Endothelial cell of umbilical vein (primary cell): ENCODE results near the gene SUCLG2. TPM values are rescaled to one million over a fixed set of nuclear protein-coding genes. Genes with fewer than 3 reads are reported as not detected.

Experiments
- Bru-seq: library from RNA; stranded (reverse); fragments of 400-500 nt; gene quantifications from one replicate; lab custom pipeline; 2021; lab: Mats Ljungman, UMichigan
- BruChase-seq, 2 experiments: library from RNA; stranded (reverse); fragments of 400-500 nt; gene quantifications; one replicate each; lab custom pipeline; 2021; lab: Mats Ljungman, UMichigan
- BruUV-seq: library from RNA; stranded (reverse); fragments of 400-500 nt; replicated peaks from 2 replicates; lab custom pipeline; 2021; lab: Mats Ljungman, UMichigan
- CTCF ChIA-PET: fragments of 300-600, 350-600 bp; sonication (Branson Sonifier 250); formaldehyde crosslinking; loops from one replicate; lab custom pipeline; 2021; ENCODE audit warnings: antibody characterized with exemption, inconsistent platforms; lab: Charles Lee
- POLR2A ChIA-PET: fragments of 300-600, 350-600 bp; sonication (Branson Sonifier 250); formaldehyde crosslinking; loops from one replicate; lab custom pipeline; 2021; ENCODE audit warnings: antibody characterized with exemption, inconsistent platforms; lab: Charles Lee
- DNase-seq: peaks from one replicate; pipeline ENCODE4 v3.0.0-alpha.2; 2011; ENCODE audit warnings: low read depth, low spot score
- FAIRE-seq: peaks from 2 replicates; lab custom pipeline; 2011; peaks lifted over from hg19 to GRCh38; lab: Jason Lieb, UNC
- H2AFZ ChIP-seq: 2 replicates; pipeline ENCODE4 v1.6.0; 2012; ENCODE audit warnings: low read depth, low read length, control low read depth, inconsistent platforms
- H3K27ac ChIP-seq: 2 replicates; pipeline ENCODE4 v1.5.1; 2011; ENCODE audit warnings: low read depth, mild to moderate bottlenecking, control low read depth, low read length, moderate library complexity; ENCODE audit not compliant: insufficient read depth
- H3K27me3 ChIP-seq, 2 experiments: 2 replicates each; pipeline versions ENCODE4 v1.6.0 to v1.6.1; 2011; ENCODE audit warnings: low read length in 2 of 2, mixed read lengths in 1 of 2; ENCODE audit not compliant: control insufficient read depth in 2 of 2, insufficient read depth in 2 of 2
- H3K36me3 ChIP-seq, 2 experiments: 2 replicates in 1 of 2; 3 replicates in 1 of 2; pipeline ENCODE4 v1.5.1; 2011; ENCODE audit warnings: low read length in 2 of 2, mild to moderate bottlenecking in 1 of 2, moderate library complexity in 1 of 2; ENCODE audit not compliant: control insufficient read depth in 2 of 2, insufficient read depth in 2 of 2; ENCODE audit errors: extremely low read depth in 1 of 2
- H3K4me1 ChIP-seq: 3 replicates; pipeline ENCODE4 v1.5.1; 2011; ENCODE audit warnings: mild to moderate bottlenecking, low read length; ENCODE audit not compliant: control insufficient read depth, insufficient read depth; ENCODE audit errors: extremely low read depth
- H3K4me2 ChIP-seq: 2 replicates; pipeline ENCODE4 v1.6.1; 2011; ENCODE audit warnings: low read length, control low read depth, mixed read lengths; ENCODE audit not compliant: insufficient read depth
- H3K4me3 ChIP-seq, 3 experiments: fragments of 200-600 bp in 1 of 3; sonication (generic), shearing (Covaris generic) in 1 of 3; replicated peaks in 1 of 3; 2 replicates each; pipeline ENCODE4 v1.5.1; 2011 to 2016; ENCODE audit warnings: control low read depth in 3 of 3, low read length in 3 of 3, mild to moderate bottlenecking in 2 of 3, inconsistent platforms in 1 of 3, low read depth in 1 of 3, moderate library complexity in 1 of 3; ENCODE audit not compliant: insufficient read depth in 1 of 3
- H3K79me2 ChIP-seq: 2 replicates; pipeline ENCODE4 v1.6.0; 2012; ENCODE audit warnings: low read length, inconsistent platforms; ENCODE audit not compliant: control insufficient read depth, insufficient read depth
- H3K9ac ChIP-seq: replicated peaks from 2 replicates; pipeline ENCODE3; 2011; ENCODE audit warnings: low read length, control low read depth; ENCODE audit not compliant: insufficient read depth; ENCODE audit errors: extremely low read depth
- H3K9me1 ChIP-seq: replicated peaks from 3 replicates; pipeline ENCODE4 v1.6.0; 2011; ENCODE audit warnings: mild to moderate bottlenecking, low read length; ENCODE audit not compliant: control insufficient read depth, insufficient read depth; ENCODE audit errors: extremely low read depth
- H3K9me3 ChIP-seq: replicated peaks from 2 replicates; pipeline ENCODE4 v1.5.1; 2012; ENCODE audit warnings: low read length, inconsistent platforms; ENCODE audit not compliant: control insufficient read depth, insufficient read depth
- H4K20me1 ChIP-seq: replicated peaks from 2 replicates; pipeline ENCODE3; 2011; ENCODE audit warnings: mild to moderate bottlenecking, low read length; ENCODE audit not compliant: control insufficient read depth, insufficient read depth; ENCODE audit errors: extremely low read depth
- EZH2 ChIP-seq: IDR thresholded peaks from 2 replicates; pipeline ENCODE4 v1.6.1; 2012; ENCODE audit warnings: borderline replicate concordance, low read depth, mild to moderate bottlenecking, moderate library complexity, low read length, inconsistent platforms; ENCODE audit not compliant: severe bottlenecking
- FOS ChIP-seq: IDR thresholded peaks from 2 replicates; pipeline ENCODE4 v1.6.1; 2011; ENCODE audit warnings: mild to moderate bottlenecking, low read length, moderate library complexity, borderline replicate concordance; ENCODE audit not compliant: insufficient read depth
- GATA2 ChIP-seq: IDR thresholded peaks from 2 replicates; pipeline ENCODE4 v1.7.0; 2011; ENCODE audit warnings: low read depth, mild to moderate bottlenecking, moderate library complexity, mixed read lengths, low read length; ENCODE audit not compliant: insufficient read length, insufficient read depth
- JUN ChIP-seq: IDR thresholded peaks from 2 replicates; pipeline ENCODE4 v1.6.1; 2011; ENCODE audit warnings: borderline replicate concordance, low read depth; ENCODE audit not compliant: insufficient read length, insufficient read depth
- MYC ChIP-seq: IDR thresholded peaks from one replicate; pipeline ENCODE4 v1.6.1; 2011; ENCODE audit warnings: mild to moderate bottlenecking, low read depth, low read length
- POLR2A ChIP-seq: IDR thresholded peaks from 2 replicates; pipeline ENCODE4 v1.6.1; 2012; ENCODE audit warnings: low read depth, mild to moderate bottlenecking, control low read depth, low read length
- POLR2AphosphoS5 ChIP-seq: IDR thresholded peaks from 2 replicates; pipeline ENCODE4 v1.6.1; 2012; ENCODE audit warnings: low read depth, mild to moderate bottlenecking, control low read depth, low read length, moderate library complexity; ENCODE audit not compliant: insufficient read depth
- dilution Hi-C: fragments of 300-500 bp; cut with MboI; formaldehyde crosslinking; loops from one replicate; pipeline ENCODE4 v1.15.0; 2019; ENCODE audit warnings: low sequenced_read_pairs; ENCODE audit not compliant: extremely low pct_ligation_motif_present
- intact Hi-C: fragments of 100-400 bp; cut with micrococcal nuclease; formaldehyde crosslinking; loops from one replicate; pipeline ENCODE4 v1.10.0; 2022
- long read RNA-seq: library from polyadenylated mRNA; stranded (forward); transcript quantifications from one replicate; pipeline ENCODE4 v2.0.0, GENCODE V29; 2021
- polyA minus RNA-seq, 3 experiments: library from RNA; depleted of rRNA, polyadenylated mRNA; stranded (reverse); fragments of >200 nt; gene quantifications; 1 replicate in 1 of 3; 2 replicates in 2 of 3; pipeline ENCODE4 v1.2.3, GENCODE V29; 2011
- polyA plus RNA-seq, 4 experiments: library from polyadenylated mRNA; depleted of rRNA in 3 of 4; stranded (reverse) in 3 of 4; unstranded in 1 of 4; fragments of >200 nt; gene quantifications; 2 replicates each; pipeline versions ENCODE4 v1.2.1 to v1.2.3, GENCODE V29; 2011 to 2012; ENCODE audit warnings: missing spikeins in 1 of 4
- total RNA-seq: library from RNA; stranded (reverse); gene quantifications from 2 replicates; pipeline ENCODE4 v1.2.3, GENCODE V29; 2021
- TF ChIP-seq, protein P1 (sequence below): IDR thresholded peaks from 2 replicates; pipeline ENCODE4 v1.6.1; 2011; ENCODE audit not compliant: insufficient read depth, insufficient read length
- TF ChIP-seq, protein P2 (sequence below), 2 donors: IDR thresholded peaks; 1 replicate in 1 of 2; 2 replicates in 1 of 2; pipeline ENCODE4 v1.5.1; 2011; ENCODE audit warnings: low read length in 2 of 2, mild to moderate bottlenecking in 2 of 2, moderate library complexity in 2 of 2, control low read depth in 1 of 2, inconsistent platforms in 1 of 2, low read depth in 1 of 2; ENCODE audit not compliant: insufficient read depth in 1 of 2; ENCODE audit errors: extremely low read depth in 1 of 2

The SUCLG2 gene, protein sequence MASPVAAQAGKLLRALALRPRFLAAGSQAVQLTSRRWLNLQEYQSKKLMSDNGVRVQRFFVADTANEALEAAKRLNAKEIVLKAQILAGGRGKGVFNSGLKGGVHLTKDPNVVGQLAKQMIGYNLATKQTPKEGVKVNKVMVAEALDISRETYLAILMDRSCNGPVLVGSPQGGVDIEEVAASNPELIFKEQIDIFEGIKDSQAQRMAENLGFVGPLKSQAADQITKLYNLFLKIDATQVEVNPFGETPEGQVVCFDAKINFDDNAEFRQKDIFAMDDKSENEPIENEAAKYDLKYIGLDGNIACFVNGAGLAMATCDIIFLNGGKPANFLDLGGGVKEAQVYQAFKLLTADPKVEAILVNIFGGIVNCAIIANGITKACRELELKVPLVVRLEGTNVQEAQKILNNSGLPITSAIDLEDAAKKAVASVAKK
- 35.9 and 38.3 TPM in 2 replicates for total RNA-seq
- 6.0 and 8.1 TPM in 2 replicates for polyA plus RNA-seq
- 15.3 and 15.4 TPM in 2 replicates for polyA plus RNA-seq (2011; cell fraction: cytosol; rRNA removed)
- polyA plus RNA-seq (2011; cell fraction: nucleus; rRNA removed), result 9.0 and 12.3 TPM in 2 replicates
- 38.7 and 44.5 TPM in 2 replicates for polyA plus RNA-seq (2012)
- 9.2 and 9.7 TPM in 2 replicates for polyA minus RNA-seq
- polyA minus RNA-seq (2011; cell fraction: cytosol; rRNA and poly(A)+ RNA removed), result 9.7 TPM
- 18.9 and 23.6 TPM in 2 replicates for polyA minus RNA-seq (2011; cell fraction: nucleus; rRNA and poly(A)+ RNA removed)
- percentile 82 among the genes with signal in this experiment for Bru-seq, nascent RNA
- percentile 57 among the genes with signal in this experiment for BruChase-seq, experiment 1, labeled RNA remaining after a 6-hour chase
- BruChase-seq, experiment 2, labeled RNA remaining after a 2-hour chase, result percentile 61 among the genes with signal in this experiment
- long read RNA-seq, transcript SUCLG2-201 (11 exons, 2,352 nt), result major isoform, 143 of 152 reads
- long read RNA-seq, partial matches to known transcripts, result 5 of 152 reads
- long read RNA-seq, other reads (novel, unspliced or antisense), result 3 of 152 reads

DNA sequence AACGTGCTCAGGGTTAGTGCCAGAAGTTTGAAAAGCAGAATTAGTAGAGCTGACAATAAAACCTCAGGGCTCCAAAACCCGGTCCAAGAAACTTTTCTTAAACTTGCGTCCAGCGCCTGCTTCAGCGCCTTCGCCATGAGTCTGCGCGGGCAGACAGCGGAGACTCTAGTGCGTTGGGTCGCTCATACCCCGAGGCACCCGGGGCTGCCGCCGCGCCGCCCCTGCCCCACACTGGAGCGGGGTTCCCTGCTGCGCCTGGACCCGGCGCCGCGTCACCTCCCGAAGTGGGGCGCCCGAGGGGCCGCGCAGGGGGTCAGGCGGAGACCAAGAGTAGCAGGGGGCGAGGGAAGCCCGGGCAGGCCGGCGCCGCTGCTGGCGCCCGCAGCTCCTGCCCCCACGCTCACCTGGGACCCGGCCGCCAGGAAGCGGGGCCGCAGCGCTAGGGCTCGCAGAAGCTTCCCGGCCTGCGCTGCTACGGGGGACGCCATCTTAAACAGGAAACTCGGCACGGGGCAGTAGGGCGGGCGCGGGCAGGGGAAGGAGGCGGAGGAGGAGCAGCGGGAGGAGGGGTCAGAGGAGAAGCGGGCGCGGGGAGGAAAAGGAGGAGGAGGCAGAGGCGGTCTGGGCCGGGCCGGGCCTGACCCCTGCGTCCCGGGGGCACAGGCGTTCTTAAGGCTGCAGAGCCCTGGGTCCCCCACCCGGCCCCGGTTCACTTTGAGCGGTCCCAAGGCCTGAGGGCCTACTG is at the start of gene SUCLG2:
Gene SUCLG2 (minus strand): TSS at position 514 of the 745 bp plus-strand sequence. CDS start 26 bp downstream, at position 488.
- Histone ChIP-seq H4K20me1 (no peaks in the 10 kb centered on the region), H3K9me1 (no peaks in the 10 kb centered on the region), H3K4me2 (peak within 1 kb of the TSS; percentile 99), H3K27me3 (no peaks in the 10 kb centered on the region), H3K27ac (peak within 1 kb of the TSS; percentile 60), H2AFZ (peak within 1 kb of the TSS; percentile 91), H3K9ac (peak within 1 kb of the TSS; percentile 89), H3K4me1 (peaks cover 9% of the 10 kb centered on the region), H3K79me2 (peaks cover 13% of the 10 kb centered on the region), H3K4me3 (peak within 1 kb of the TSS; percentile 49 to 90 (median 75)), H3K36me3 (no peaks in the 10 kb centered on the region), H3K9me3 (no peaks in the 10 kb centered on the region)
- TSS peak; percentile 50 for BruUV-seq
- dilution Hi-C loops, result no loop called here
- intact Hi-C loops, result loop anchor here (1.0 to 5.0 kb wide), 5 partner anchors 43 to 272 kb away; no protein-coding TSS in a partner anchor
- peak; percentile 89 for FAIRE-seq
- peak; percentile 83 for DNase-seq
- ChIA-PET CTCF (interaction anchor here (1.0 to 1.7 kb wide), 3 partner anchors 8 to 273 kb away, joined by 3 to 5 read pairs (median 3); no protein-coding TSS in a partner anchor), POLR2A (no interaction called here)
- no peak for TF ChIP-seq EZH2
- TF ChIP-seq, protein P1, sequence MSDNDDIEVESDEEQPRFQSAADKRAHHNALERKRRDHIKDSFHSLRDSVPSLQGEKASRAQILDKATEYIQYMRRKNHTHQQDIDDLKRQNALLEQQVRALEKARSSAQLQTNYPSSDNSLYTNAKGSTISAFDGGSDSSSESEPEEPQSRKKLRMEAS, result no peak
- TF ChIP-seq, protein P2, sequence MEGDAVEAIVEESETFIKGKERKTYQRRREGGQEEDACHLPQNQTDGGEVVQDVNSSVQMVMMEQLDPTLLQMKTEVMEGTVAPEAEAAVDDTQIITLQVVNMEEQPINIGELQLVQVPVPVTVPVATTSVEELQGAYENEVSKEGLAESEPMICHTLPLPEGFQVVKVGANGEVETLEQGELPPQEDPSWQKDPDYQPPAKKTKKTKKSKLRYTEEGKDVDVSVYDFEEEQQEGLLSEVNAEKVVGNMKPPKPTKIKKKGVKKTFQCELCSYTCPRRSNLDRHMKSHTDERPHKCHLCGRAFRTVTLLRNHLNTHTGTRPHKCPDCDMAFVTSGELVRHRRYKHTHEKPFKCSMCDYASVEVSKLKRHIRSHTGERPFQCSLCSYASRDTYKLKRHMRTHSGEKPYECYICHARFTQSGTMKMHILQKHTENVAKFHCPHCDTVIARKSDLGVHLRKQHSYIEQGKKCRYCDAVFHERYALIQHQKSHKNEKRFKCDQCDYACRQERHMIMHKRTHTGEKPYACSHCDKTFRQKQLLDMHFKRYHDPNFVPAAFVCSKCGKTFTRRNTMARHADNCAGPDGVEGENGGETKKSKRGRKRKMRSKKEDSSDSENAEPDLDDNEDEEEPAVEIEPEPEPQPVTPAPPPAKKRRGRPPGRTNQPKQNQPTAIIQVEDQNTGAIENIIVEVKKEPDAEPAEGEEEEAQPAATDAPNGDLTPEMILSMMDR (IDR thresholded peaks at IDR 0.05; ENCODE audit: extremely low read depth in 1 of 2, insufficient read depth in 1 of 2, low read depth in 1 of 2, low read length in 2 of 2), result no peak
- peak; percentile 81 for TF ChIP-seq POLR2AphosphoS5
- TF ChIP-seq MYC, result no peak
- TF ChIP-seq JUN, result no peak
- TF ChIP-seq FOS, result peak; percentile 29
- TF ChIP-seq GATA2, result no peak
- TF ChIP-seq POLR2A, result peak; percentile 88
